NB4 (cell line): ENCODE measurements around the gene KRT7.

Experiments
- CTCF ChIP-seq: IDR thresholded peaks from one replicate; pipeline ENCODE4 v1.5.1; 2012; ENCODE audit warnings: low read depth, low read length
- MAX ChIP-seq: IDR thresholded peaks from 2 replicates; pipeline ENCODE4 v1.6.1; 2011; ENCODE audit warnings: low read depth, low read length
- POLR2A ChIP-seq: IDR thresholded peaks from 2 replicates; pipeline ENCODE4 v1.6.1; 2011; ENCODE audit warnings: mild to moderate bottlenecking; ENCODE audit not compliant: insufficient read length; ENCODE audit errors: extremely low read depth

DNA sequence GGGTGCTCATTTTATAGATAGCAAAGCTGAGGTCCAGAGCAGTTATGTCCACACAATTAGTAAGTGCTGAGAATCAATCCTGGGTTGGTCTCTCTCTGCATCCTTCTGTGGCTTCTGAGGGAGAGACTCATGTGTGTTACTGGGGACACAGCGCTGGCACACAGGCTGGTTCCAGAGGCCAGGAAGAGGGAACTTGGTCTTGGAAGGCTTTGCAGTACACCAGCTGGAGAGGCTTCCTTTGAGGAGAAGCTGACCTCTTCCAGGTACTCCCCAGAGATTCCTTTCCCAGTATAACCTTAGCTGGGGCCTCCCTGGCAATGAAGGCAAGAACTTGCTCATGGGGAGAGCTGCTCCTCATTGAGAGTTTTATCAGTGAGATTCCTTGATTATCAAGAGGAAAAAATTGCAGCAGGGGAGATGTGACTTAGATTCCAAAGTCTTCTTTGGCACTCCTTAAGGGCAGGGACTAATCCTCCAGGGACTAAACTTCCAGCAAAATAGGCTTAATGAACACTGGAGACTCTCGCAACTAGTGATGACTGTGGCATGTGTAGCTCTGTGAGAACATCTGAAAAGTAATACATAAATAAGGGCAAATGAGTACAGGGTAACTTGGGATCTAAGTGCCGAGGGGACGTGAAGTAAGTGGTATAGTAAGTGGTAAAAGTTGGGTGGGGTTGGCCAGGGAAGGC is 27.3 kb upstream of the KRT7 start:
- TF ChIP-seq CTCF (no peak), POLR2A (no peak), MAX (no peak)
